ENCODE results near the gene FBXW7.
A peak's percentile ranks its signal among the peaks of the same experiment; 100 is the strongest.

Gene FBXW7

DNA sequence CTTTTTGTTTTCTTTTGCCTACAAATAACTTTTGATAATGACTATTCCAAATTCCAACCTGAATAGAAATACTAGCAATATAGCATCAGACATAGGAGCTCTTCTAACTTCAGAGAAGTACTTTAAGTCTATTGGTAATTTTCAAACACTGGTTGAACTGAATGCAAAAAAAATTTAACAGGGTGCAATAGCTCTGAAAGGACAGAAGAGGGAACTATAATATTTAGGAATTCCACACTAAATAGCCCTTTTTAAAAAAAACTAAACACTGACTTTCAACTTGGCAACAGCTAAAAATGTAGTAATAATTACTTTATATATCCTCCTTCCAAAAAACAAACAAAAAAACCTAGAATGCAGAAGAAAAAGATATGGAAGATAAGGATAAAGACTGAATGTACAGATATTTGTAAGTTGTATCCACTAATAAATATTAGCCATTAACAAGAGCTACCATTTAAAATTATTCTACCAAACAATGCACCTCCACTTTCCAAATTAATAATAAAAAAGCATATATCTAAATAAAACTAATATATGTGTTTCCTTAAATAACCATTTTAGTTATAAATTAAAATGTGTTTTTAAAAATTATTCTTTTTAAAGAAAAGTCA, 81.4 kb downstream of the FBXW7 start:
- H3K4me3 ChIP-seq (ENCODE audit: low read depth, low read length) = no peak overlapping the region
- TF ChIP-seq, protein P1, sequence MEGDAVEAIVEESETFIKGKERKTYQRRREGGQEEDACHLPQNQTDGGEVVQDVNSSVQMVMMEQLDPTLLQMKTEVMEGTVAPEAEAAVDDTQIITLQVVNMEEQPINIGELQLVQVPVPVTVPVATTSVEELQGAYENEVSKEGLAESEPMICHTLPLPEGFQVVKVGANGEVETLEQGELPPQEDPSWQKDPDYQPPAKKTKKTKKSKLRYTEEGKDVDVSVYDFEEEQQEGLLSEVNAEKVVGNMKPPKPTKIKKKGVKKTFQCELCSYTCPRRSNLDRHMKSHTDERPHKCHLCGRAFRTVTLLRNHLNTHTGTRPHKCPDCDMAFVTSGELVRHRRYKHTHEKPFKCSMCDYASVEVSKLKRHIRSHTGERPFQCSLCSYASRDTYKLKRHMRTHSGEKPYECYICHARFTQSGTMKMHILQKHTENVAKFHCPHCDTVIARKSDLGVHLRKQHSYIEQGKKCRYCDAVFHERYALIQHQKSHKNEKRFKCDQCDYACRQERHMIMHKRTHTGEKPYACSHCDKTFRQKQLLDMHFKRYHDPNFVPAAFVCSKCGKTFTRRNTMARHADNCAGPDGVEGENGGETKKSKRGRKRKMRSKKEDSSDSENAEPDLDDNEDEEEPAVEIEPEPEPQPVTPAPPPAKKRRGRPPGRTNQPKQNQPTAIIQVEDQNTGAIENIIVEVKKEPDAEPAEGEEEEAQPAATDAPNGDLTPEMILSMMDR (IDR thresholded peaks at IDR 0.05; ENCODE audit: low read depth, low read length) = peak; percentile 40
- TF ChIP-seq POLR2A (IDR thresholded peaks at IDR 0.05; ENCODE audit: extremely low read depth, insufficient read length) (no peak), MYC (IDR thresholded peaks at IDR 0.05; ENCODE audit: low read depth, low read length) (no peak)
- TF ChIP-seq, protein P2, sequence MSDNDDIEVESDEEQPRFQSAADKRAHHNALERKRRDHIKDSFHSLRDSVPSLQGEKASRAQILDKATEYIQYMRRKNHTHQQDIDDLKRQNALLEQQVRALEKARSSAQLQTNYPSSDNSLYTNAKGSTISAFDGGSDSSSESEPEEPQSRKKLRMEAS (IDR thresholded peaks at IDR 0.05; ENCODE audit: low read depth, low read length) = no peak
- DNase-seq (ENCODE audit: low read depth) = peak; percentile 35

DNA sequence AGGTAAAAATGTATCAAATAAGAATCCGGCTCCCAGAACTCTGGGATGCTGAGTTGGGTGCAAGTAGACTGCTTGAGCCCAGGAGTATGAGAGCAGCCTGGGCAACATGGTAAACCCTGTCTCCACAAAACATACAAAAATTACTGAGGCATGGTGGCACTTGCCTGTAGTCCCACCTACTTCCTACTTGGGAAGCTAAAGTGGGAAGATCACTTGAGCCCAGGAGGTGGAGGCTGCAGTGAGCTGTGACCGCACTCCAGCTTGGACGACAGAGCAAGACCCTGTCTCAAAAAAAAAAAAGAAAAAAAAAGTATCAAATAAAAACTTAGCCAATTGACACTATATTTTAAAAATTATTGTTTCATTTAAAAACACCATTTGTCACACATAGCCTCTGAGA, 84.4 kb downstream of the FBXW7 start:
- H3K4me3 ChIP-seq (ENCODE audit: low read depth, low read length) = no peak overlapping the region
- TF ChIP-seq, protein P2 (IDR thresholded peaks at IDR 0.05; ENCODE audit: low read depth, low read length) = no peak
- TF ChIP-seq, protein P1 (IDR thresholded peaks at IDR 0.05; ENCODE audit: low read depth, low read length) = no peak
- no peak for TF ChIP-seq MYC (IDR thresholded peaks at IDR 0.05; ENCODE audit: low read depth, low read length)
- no peak for TF ChIP-seq POLR2A (IDR thresholded peaks at IDR 0.05; ENCODE audit: extremely low read depth, insufficient read length)
- DNase-seq (ENCODE audit: low read depth) = no peak

- H3K4me3 ChIP-seq (ENCODE audit: low read depth, low read length) = no peak overlapping the region
- no peak for DNase-seq (ENCODE audit: low read depth)
- TF ChIP-seq, protein P1 (IDR thresholded peaks at IDR 0.05; ENCODE audit: low read depth, low read length) = no peak
- TF ChIP-seq POLR2A (IDR thresholded peaks at IDR 0.05; ENCODE audit: extremely low read depth, insufficient read length) (no peak), MYC (IDR thresholded peaks at IDR 0.05; ENCODE audit: low read depth, low read length) (no peak)
- TF ChIP-seq, protein P2 (IDR thresholded peaks at IDR 0.05; ENCODE audit: low read depth, low read length) = no peak
Measured at GRCh38 chr4:152448854-152449253, 87.0 kb downstream of the FBXW7 start.

DNA sequence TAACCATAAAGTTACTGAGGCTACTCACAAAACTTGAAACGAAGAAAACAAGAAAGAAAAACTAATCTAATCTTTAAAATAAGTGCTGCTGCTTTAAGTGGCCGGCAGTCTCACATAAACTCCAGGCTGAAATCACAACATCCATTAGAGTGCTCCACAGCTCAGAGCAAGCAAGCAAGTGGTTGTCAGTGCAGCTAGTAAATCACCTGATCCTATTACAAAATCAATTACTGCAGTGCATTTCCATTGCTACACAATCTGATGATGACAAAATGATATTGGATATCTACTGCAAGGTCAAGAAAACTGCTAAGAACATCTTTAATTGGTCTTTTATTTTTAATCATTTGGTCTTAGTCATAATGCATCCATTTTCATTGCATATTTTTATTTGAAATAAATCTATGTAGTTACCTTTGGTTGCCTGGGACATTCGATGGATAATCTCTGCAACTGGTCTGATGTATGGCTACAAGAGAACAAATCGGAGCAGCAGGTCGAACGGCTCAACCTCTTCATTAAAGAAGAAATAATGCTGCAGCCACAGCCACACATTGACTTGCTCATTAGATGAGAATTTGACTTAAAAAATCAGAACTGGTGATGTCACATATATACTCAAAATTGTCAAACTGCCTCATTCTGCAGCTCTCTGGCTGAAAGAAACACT, 87.7 kb downstream of the FBXW7 start:
- no peak overlapping the region for H3K4me3 ChIP-seq (ENCODE audit: low read depth, low read length)
- TF ChIP-seq POLR2A (IDR thresholded peaks at IDR 0.05; ENCODE audit: extremely low read depth, insufficient read length) (no peak), MYC (IDR thresholded peaks at IDR 0.05; ENCODE audit: low read depth, low read length) (no peak)
- TF ChIP-seq, protein P2 (IDR thresholded peaks at IDR 0.05; ENCODE audit: low read depth, low read length) = no peak
- TF ChIP-seq, protein P1 (IDR thresholded peaks at IDR 0.05; ENCODE audit: low read depth, low read length) = no peak
- DNase-seq (ENCODE audit: low read depth) = no peak

GRCh38 chr4:152443859-152444258, 92.0 kb downstream of the FBXW7 start:
- TF ChIP-seq, protein P1 (IDR thresholded peaks at IDR 0.05; ENCODE audit: low read depth, low read length) = no peak
- TF ChIP-seq MYC (IDR thresholded peaks at IDR 0.05; ENCODE audit: low read depth, low read length) (peak; percentile 16; the same call in 1 of the 2 replicates), POLR2A (IDR thresholded peaks at IDR 0.05; ENCODE audit: extremely low read depth, insufficient read length) (no peak)
- TF ChIP-seq, protein P2 (IDR thresholded peaks at IDR 0.05; ENCODE audit: low read depth, low read length) = peak; percentile 88
- no peak for DNase-seq (ENCODE audit: low read depth)
- H3K4me3 ChIP-seq (ENCODE audit: low read depth, low read length) = no peak overlapping the region

Measured in NB4 (cell line).